Lower leg skin (tissue), 4 donors: ENCODE results near the gene GNB1L. TPM values are rescaled to one million over a fixed set of nuclear protein-coding genes. Genes with fewer than 3 reads are reported as not detected.
A peak's percentile ranks its signal among the peaks of the same experiment; 100 is the strongest.

Experiments
- DNase-seq, 2 donors: peaks; one replicate each; pipeline ENCODE4 v3.0.0-alpha.2; 2019; ENCODE audit warnings: low spot score in 2 of 2
- H3K4me3 ChIP-seq: fragments of 200-600 bp; sonication (generic); 2 replicates; pipeline ENCODE4 v1.5.1; 2017; ENCODE audit warnings: mild to moderate bottlenecking, low read depth; ENCODE audit not compliant: poor library complexity, severe bottlenecking
- POLR2A ChIP-seq, 2 donors: fragments of 450-650 bp; IDR thresholded peaks; one replicate each; pipeline ENCODE4 v1.6.1; 2016 to 2017; ENCODE audit warnings: antibody characterized with exemption in 2 of 2, mild to moderate bottlenecking in 1 of 2, moderate library complexity in 1 of 2
- WGBS, 2 donors: methylation state at CpG; one replicate each; pipeline ENCODE4 v1.1.5; 2018; 5-methylcytosine and 5-hydroxymethylcytosine counted together
- intact Hi-C: fragments of 100-400 bp; cut with DNase I; formaldehyde crosslinking; loops from one replicate; pipeline ENCODE4 v1.15.0; 2023; ENCODE audit warnings: low total_unique reads
- total RNA-seq, 4 donors: library from RNA; depleted of rRNA; stranded (reverse); fragments of >200 nt; gene quantifications; one replicate each; pipeline ENCODE4 v1.1.0, GENCODE V29; 2016
- TF ChIP-seq, protein P1 (sequence below), 3 donors: fragments of 450-650 bp; IDR thresholded peaks; one replicate each; pipeline ENCODE4 v1.5.1; 2016; ENCODE audit warnings: antibody characterized with exemption in 3 of 3, mild to moderate bottlenecking in 3 of 3, moderate library complexity in 2 of 3

Gene GNB1L
- total RNA-seq, 4 donors from 2014 or later, result 10.0 to 16.2 (median 11.2) TPM

DNA sequence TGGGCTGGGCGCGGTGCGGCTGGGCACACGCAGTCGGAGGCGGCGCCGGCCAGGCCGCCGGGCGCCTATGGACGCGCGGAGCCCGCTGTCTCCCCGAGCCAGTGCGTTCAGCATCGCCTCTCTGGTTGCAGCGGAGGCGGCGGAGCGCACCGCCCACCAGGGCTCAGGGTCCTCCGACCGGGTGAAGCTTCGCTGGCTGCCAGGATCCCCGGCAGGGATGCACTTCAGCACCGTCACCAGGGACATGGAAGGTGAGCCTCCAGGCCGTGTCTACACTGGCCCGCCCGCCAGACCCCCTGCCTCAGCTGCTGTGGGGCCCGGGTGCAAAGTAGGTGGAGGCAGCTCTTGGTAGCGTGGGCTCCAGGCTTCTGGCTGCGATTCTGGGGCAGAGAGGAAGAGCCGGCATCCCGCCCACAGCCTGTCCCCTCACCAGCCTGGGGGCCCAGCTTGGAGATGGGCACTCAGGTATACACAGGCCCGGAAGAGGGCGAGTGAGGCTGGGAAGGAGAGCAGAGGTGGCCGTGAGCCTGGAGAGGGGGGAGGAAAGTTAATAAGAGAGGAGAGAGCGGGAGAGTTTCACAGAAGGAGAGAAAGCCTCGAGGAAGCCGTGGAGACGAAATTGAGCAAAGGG lies 95.1 kb downstream of the GNB1L start:
- no peak overlapping the region for H3K4me3 ChIP-seq

DNA sequence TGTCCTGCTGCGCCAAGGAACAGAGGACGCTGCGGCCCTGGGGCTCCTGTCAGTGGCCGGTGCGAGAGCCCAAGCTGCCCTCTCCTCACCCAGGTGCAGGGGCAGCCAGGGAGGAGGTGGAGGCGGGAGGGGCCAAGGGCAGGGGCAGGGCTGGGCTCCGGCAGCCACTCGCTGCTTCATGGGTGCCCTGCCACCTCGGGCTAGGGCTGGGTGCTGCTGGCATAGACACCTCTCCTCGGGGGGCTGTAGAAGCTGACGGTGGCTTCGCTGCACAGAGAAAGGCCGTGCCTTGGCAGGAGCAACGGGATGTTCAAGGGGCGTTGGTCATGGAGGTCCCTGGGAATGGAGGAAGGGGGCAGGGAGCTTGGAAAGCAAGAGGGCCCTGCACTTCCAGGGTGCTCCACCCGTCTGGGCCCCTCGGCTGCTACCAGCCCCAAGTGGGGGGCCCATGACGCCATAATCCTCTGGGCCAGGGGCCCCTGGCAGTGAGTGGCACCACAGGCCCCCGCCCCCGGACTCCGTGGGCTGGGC lies 95.7 kb downstream of the GNB1L start:
- H3K4me3 ChIP-seq, result no peak overlapping the region
- no peak for DNase-seq
- TF ChIP-seq POLR2A (IDR thresholded peaks at IDR 0.05), result no peak
- TF ChIP-seq, protein P1, sequence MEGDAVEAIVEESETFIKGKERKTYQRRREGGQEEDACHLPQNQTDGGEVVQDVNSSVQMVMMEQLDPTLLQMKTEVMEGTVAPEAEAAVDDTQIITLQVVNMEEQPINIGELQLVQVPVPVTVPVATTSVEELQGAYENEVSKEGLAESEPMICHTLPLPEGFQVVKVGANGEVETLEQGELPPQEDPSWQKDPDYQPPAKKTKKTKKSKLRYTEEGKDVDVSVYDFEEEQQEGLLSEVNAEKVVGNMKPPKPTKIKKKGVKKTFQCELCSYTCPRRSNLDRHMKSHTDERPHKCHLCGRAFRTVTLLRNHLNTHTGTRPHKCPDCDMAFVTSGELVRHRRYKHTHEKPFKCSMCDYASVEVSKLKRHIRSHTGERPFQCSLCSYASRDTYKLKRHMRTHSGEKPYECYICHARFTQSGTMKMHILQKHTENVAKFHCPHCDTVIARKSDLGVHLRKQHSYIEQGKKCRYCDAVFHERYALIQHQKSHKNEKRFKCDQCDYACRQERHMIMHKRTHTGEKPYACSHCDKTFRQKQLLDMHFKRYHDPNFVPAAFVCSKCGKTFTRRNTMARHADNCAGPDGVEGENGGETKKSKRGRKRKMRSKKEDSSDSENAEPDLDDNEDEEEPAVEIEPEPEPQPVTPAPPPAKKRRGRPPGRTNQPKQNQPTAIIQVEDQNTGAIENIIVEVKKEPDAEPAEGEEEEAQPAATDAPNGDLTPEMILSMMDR (IDR thresholded peaks at IDR 0.05), result no peak
- intact Hi-C loops, result no loop called here
- WGBS, 2 donors, result 17 to 20% methylated on average over 1 to 6 of the region's 21 CpGs

More for the DNA sequence above, 95.1 kb downstream of the GNB1L start:
- no peak for DNase-seq
- intact Hi-C loops, result no loop called here
- WGBS, 2 donors, result 13 to 17% methylated on average over 21 to 28 of the region's 43 CpGs
- TF ChIP-seq POLR2A (IDR thresholded peaks at IDR 0.05), result no peak
- TF ChIP-seq, protein P1 (IDR thresholded peaks at IDR 0.05), result no peak

DNA sequence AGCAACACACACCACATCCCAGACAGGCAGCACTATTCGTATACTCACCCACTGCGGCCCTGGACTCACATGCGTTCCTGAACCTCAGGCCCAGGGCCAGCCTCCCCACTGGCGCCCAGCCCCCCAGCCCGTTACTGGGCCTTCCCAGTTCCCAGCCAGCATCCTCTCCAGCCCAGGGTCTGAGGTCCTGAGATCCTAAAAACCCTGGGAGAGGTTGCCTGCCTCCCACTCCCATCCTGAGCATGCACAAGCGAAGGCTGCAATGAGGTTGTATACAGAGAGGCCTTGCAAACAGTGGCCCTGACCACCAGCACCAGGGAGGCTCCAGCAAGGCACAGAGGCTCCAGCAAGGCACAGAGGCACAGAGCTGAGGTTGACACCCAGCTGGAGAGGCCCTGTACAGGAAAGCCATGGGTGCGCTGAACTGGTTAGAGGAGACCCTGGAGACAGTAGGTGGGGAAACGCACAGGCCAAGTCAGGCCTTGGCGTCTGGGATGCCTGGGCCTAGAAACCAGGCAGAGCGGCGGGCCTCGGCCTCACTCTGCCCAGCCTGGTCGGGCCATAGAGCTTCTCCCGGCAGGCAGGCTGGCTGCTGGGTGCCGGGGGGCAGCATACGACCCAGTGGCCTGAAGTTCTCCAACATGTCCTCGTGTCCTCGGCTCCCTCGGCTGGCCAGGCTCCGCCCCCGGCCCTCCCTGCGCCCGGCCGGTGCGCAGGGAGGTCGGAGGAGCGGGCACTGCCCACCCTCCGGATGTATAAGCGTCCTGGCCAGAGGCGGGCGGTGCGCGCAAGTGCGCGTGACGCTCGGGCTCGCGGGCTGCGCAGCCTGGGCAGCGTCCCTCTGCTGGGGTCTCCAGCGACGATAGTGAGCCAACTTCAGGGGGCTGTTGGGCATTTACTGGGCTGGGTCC lies 96.4 kb downstream of the GNB1L start:
- 85 to 86% methylated on average over 18 to 40 of the region's 43 CpGs for WGBS, 2 donors
- no peak overlapping the region for H3K4me3 ChIP-seq
- DNase-seq, result no peak
- intact Hi-C loops, result no loop called here
- TF ChIP-seq POLR2A (IDR thresholded peaks at IDR 0.05), result no peak
- TF ChIP-seq, protein P1 (IDR thresholded peaks at IDR 0.05), result no peak

DNA sequence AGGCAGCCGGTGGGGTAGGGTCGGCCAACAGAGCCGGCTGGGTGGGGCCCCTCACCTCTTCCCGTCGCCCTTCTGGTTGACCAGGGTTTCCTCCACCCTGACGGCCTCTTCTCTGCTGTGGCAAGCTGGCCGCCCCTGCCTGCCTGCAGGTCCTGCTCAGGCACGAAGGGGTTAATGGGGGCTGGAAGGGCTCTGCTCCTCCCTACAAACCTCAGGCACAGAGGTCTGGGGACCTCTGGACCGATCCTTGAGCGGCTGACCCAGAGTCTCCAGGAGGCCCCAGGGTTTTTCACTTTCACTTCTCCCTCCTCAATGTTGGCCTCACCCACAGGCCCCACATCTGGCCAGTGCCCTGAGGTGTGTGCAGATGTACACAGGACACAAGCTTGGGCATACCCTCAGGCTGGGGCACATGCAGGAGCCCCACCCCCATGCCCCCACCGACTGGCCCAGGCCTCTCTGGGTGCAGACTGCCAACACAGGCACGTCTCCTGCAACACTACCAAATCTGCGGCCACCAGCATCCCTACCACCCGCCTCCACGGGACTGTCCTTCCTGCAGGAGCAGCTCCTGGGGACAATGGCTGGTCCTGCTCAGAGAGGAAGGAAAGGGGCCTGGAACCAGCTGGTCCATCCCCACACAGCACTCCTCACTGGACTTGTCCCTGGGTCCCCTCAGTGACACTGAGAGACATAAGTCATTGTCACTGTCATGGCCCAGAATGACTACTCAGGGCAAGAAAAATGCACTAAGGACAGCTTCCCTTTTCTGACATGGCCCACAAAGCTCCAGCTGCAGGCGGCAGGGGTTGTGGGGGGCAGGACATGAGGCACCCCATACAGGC lies 97.3 kb downstream of the GNB1L start:
- TF ChIP-seq, protein P1 (IDR thresholded peaks at IDR 0.05), result no peak
- no peak for TF ChIP-seq POLR2A (IDR thresholded peaks at IDR 0.05)
- WGBS, 2 donors, result 39 to 41% methylated on average over 16 of the region's 16 CpGs
- no peak for DNase-seq
- no peak overlapping the region for H3K4me3 ChIP-seq
- intact Hi-C loops, result no loop called here

DNA sequence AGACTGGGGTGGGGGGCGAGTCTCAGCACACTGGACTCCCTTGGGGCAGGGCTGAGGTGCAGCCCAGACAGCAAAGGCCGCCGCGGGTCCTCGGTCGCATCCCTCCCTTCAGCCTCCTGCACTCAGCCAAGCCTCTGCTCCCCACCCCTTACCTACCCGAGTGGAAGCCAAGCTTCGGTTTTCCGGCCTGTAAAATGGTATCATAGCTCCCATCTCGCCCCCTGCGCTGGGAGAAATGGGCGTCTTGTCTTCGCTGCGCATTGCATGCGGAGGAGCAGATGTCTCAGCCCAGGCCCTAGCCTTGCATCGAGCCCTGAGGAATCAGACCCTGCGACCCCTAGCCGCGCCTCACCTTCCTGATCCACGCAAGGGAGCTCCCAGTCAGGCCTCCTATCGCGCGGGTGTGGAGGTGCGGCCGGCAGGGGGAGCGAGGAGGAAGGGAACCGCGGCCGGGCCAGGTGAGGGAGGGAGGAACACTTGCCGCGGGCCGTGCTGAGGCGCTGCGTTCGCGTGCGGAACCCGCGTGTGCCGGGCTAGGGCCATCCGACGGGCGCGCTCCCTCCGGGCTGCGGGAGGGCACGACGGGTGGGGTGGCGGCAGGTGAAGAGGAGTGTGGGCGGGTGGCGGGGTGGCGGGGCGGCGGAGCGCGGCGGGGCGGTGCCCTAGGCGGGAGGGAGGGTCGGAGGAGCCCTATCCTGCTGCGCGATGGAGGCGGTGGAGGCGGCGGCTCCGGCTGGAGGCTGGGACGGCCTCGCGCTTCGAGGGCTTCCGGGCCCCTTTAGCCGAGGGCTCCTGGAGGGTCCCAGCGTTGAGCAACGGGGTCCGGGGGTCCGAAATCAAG lies 98.2 kb downstream of the GNB1L start:
- TF ChIP-seq POLR2A (IDR thresholded peaks at IDR 0.05), result no peak
- TF ChIP-seq, protein P1 (IDR thresholded peaks at IDR 0.05), result no peak
- no peak overlapping the region for H3K4me3 ChIP-seq
- intact Hi-C loops, result no loop called here
- peak; percentile 34 to 93 for DNase-seq
- 5% methylated on average over 30 to 57 of the region's 76 CpGs for WGBS, 2 donors
